Measurements from ENCODE around the gene SMARCA2. TPM values are rescaled to one million over a fixed set of nuclear protein-coding genes. Genes with fewer than 3 reads are reported as not detected.

Gene SMARCA2
- total and polyA plus RNA-seq, 9 of the 15 experiments (the other 6 are each of a cell fraction or from before 2014, with no cell fraction given), result 8.0 to 34.8 (median 25.5) TPM

- TF ChIP-seq THRAP3 (IDR thresholded peaks at IDR 0.05; ENCODE audit: borderline replicate concordance) (no peak), ZBTB49 (CRISPR knock-in tag; IDR thresholded peaks at IDR 0.05; ENCODE audit: borderline replicate concordance) (no peak), ATF7 (IDR thresholded peaks at IDR 0.05) (no peak)
Measured at GRCh38 chr9:2126331-2126803, 111.2 kb downstream of the SMARCA2 start (continued).

- Histone ChIP-seq H3K79me2 (ENCODE audit: control insufficient read depth, insufficient read depth, low read length) (no peaks in the 10 kb centered on the region), H3K4me3 (no peak overlapping the region), H3K27ac (ENCODE audit: extremely low read depth, low read depth, low read length) (no peak overlapping the region), H3K36me3 (ENCODE audit: control insufficient read depth, insufficient read depth, low read length) (peaks cover 13% of the 10 kb centered on the region; the same call in 1 of the 3 replicates), H3K27me3 (ENCODE audit: control insufficient read depth in 2 of 2, insufficient read depth in 2 of 2, low read length in 2 of 2) (no peaks in the 10 kb centered on the region), H3K9ac (ENCODE audit: insufficient read depth in 1 of 2, low read depth in 2 of 2, low read length in 2 of 2) (no peak overlapping the region), H3K9me3 (replicated peaks; ENCODE audit: control insufficient read depth, insufficient read depth, low read depth, low read length) (no peaks in the 10 kb centered on the region), H3K9me1 (ENCODE audit: control insufficient read depth, insufficient read depth, low read length) (no peaks in the 10 kb centered on the region), H3K4me1 (replicated peaks in 1 of 2; ENCODE audit: control insufficient read depth in 2 of 2, insufficient read depth in 2 of 2, low read length in 2 of 2) (no peaks in the 10 kb centered on the region), H4K20me1 (replicated peaks; ENCODE audit: control insufficient read depth, insufficient read depth, low read length) (no peaks in the 10 kb centered on the region), H2AFZ (ENCODE audit: low read depth, low read length) (no peak overlapping the region), H3K4me2 (ENCODE audit: insufficient read depth, low read length) (no peak overlapping the region)
- ChIA-PET CTCF (ENCODE audit: low intra/inter-chr PET ratio) (no interaction called here), POLR2A (interaction anchor here (1.3 kb wide), 1 partner anchor 9 kb away, joined by 3 read pairs; no protein-coding TSS in a partner anchor)
- ATAC-seq (no peak), FAIRE-seq (no peak), DNase-seq (ENCODE audit: extremely low read depth in 1 of 4, low spot score in 3 of 4) (no peak)
- 100% methylated on average over 1 of the region's 1 CpG for WGBS (ENCODE audit: insufficient coverage, low coverage, missing lambda C conversion rate)
- intact Hi-C loops (cut with micrococcal nuclease) (no loop called here), in situ Hi-C loops (cut with MboI) (loop anchor here (10.0 kb wide), 1 partner anchor 403 kb away; no protein-coding TSS in a partner anchor)
- BruUV-seq (replicated peaks), result no TSS peak
- no peak for TF ChIP-seq MTA3 (IDR thresholded peaks at IDR 0.05; ENCODE audit: borderline replicate concordance)
- TF ChIP-seq XRCC3 (IDR thresholded peaks at IDR 0.05), result no peak
- TF ChIP-seq CHD1 (IDR thresholded peaks at IDR 0.05; ENCODE audit: low read length), result no peak
- no peak for TF ChIP-seq OTX1 (CRISPR knock-in tag; IDR thresholded peaks at IDR 0.05)
- no peak for TF ChIP-seq SP1 (CRISPR knock-in tag; IDR thresholded peaks at IDR 0.05)
- no peak for TF ChIP-seq ZNF280B (CRISPR knock-in tag; IDR thresholded peaks at IDR 0.05)
- TF ChIP-seq CBFA2T3 (IDR thresholded peaks at IDR 0.05), result no peak
- no peak for TF ChIP-seq MEF2A (IDR thresholded peaks at IDR 0.05; ENCODE audit: control insufficient read depth, low read depth, low read length)
Measured at GRCh38 chr9:2127486-2127885, 112.3 kb downstream of the SMARCA2 start.

Measured in K562 (cell line).